GM21447 (cell line): ENCODE results near the gene ECI2.
"Not testable (repeated sequence)": the region's sequence is repeated elsewhere in the genome, so short reads cannot be mapped to it uniquely, and the experiment has no call there.

Source experiments
- ATAC-seq: cut with Tn5 transposase; IDR thresholded peaks from one replicate; pipeline ENCODE4 v1.9.1; 2021; ENCODE audit not compliant: unreplicated experiment

ECI2 gene

GRCh38 chr6:4103929-4104328, 31.4 kb downstream of the ECI2 start:
- no peak for ATAC-seq

- no peak for ATAC-seq
Measured at GRCh38 chr6:4102687-4103244, 32.6 kb downstream of the ECI2 start.

GRCh38 chr6:4101298-4101697, 34.1 kb downstream of the ECI2 start:
- no peak for ATAC-seq

- no peak for ATAC-seq
Measured at GRCh38 chr6:4100655-4101054, 34.7 kb downstream of the ECI2 start.

- ATAC-seq = no peak
Measured at GRCh38 chr6:4093288-4093687, 42.1 kb downstream of the ECI2 start.

GRCh38 chr6:4091941-4092340, 43.4 kb downstream of the ECI2 start:
- no peak for ATAC-seq

GRCh38 chr6:4090043-4090442, 45.3 kb downstream of the ECI2 start:
- ATAC-seq = not testable (repeated sequence)

- no peak for ATAC-seq
Measured at GRCh38 chr6:4088704-4089103, 46.7 kb downstream of the ECI2 start.

- ATAC-seq = no peak
Measured at GRCh38 chr6:4085332-4085700, 50.1 kb downstream of the ECI2 start.

- ATAC-seq = no peak
Measured at GRCh38 chr6:4084444-4085331, 50.7 kb downstream of the ECI2 start.

- no peak for ATAC-seq
Measured at GRCh38 chr6:4078691-4079471, 56.5 kb downstream of the ECI2 start, which contains the start of gene FAM217A. TSS of gene FAM217A (minus strand) at chr6:4079137. CDS start at chr6:4077414, 1,723 bp downstream.

- no peak for ATAC-seq
Measured at GRCh38 chr6:4074478-4075235, 60.7 kb downstream of the ECI2 start.

GRCh38 chr6:4071330-4071729, 64.0 kb downstream of the ECI2 start:
- no peak for ATAC-seq

- ATAC-seq = no peak
Measured at GRCh38 chr6:4069199-4069598, 66.2 kb downstream of the ECI2 start.

- ATAC-seq = no peak
Measured at GRCh38 chr6:4067673-4068072, 67.7 kb downstream of the ECI2 start.

GRCh38 chr6:4066029-4066755, 69.2 kb downstream of the ECI2 start:
- no peak for ATAC-seq
